ENCODE data around the gene ARRB2.
"Not testable (repeated sequence)": the region's sequence is repeated elsewhere in the genome, so short reads cannot be mapped to it uniquely, and the experiment has no call there.

ARRB2 gene

GRCh38 chr17:4709794-4710692, at the start of gene ARRB2:
Gene ARRB2 (plus strand): TSS chr17:4710632. CDS start chr17:4710722, 90 bp downstream.
- peak; percentile 96 for DNase-seq

DNA sequence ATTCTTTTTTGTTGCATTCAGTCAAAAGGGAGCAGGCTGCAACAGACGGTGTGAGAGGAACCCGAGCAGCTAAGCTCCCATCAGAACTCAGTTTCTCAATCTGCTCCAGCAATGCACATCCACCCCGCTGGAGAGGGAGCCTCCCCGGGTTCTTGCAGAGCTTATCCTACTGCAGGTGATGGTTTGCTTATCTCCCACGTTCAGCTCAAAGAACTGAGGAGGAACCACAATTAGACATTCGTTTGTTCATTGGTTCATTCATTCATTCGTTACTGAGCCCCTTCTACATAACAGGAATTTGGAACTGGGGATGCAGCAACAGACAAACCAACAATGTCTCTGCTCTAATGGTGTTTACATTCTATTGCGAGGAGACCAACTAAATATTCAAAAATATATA, 46.7 kb upstream of the ARRB2 start:
- DNase-seq, result no peak

GRCh38 chr17:4664230-4664629, 46.2 kb upstream of the ARRB2 start:
- no peak for DNase-seq

DNA sequence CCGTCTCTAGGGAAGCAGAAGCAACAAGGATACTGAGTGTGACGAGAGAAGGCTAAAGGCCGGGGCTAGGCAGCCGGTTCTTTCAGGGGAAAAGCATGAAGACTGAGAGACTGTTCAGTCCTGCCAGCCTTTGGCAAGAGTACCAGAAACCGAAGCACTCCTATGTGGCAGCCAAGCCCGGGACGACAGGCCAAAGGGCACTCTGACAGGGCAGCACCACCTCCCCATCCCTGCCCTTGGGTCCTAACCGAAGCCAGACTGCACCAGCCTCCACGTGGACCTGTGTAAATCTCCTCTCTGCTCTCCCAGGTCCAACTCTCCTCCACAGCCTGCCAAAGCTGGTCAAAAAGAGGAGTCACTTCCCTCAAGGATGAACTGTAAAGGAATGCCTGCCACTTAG, 45.4 kb upstream of the ARRB2 start:
- DNase-seq, result no peak

DNA sequence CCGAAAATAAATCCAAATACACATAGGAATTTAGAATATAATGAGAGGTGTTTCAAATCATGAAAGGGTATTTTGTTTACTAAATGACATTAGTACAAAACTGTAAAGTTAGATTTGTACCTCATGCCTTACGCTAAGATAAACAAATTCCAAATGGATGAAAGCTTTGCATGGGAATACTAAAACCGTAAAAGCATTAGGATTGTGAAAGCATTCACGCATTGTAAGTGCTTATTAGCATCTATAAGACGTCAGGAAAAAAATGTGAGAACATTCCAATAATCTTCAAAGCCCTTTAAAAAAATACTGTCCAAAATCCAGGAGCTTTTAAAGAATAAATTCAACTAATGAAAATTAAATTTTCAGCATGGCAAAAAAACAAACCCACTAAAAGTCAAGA, 44.1 kb upstream of the ARRB2 start:
- no peak for DNase-seq

DNA sequence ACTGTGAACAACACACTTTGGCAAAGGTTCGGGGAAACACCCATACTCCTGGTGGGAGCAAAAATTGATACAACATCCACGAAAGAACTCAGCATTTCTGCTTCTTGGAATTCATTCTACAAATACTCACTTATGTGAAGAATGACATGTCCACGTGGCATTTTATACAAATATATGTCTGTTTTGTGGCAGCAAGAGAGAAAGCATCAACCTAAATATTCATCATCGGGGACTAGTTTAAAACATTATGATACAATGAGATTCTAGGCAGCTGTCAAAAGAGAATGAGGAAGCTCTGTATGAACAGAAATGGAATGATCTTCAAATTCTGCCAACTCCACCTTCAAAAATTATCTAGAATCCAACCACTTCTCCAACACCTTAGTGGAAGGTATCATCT, 43.3 kb upstream of the ARRB2 start:
- DNase-seq, result no peak

- no peak for DNase-seq
These were observed 38.3 kb upstream of the ARRB2 start for GRCh38 chr17:4672055-4672630.

- DNase-seq, result no peak
These were observed 37.7 kb upstream of the ARRB2 start for GRCh38 chr17:4672751-4673150.

GRCh38 chr17:4673169-4673568, 37.3 kb upstream of the ARRB2 start:
- DNase-seq, result no peak

DNA sequence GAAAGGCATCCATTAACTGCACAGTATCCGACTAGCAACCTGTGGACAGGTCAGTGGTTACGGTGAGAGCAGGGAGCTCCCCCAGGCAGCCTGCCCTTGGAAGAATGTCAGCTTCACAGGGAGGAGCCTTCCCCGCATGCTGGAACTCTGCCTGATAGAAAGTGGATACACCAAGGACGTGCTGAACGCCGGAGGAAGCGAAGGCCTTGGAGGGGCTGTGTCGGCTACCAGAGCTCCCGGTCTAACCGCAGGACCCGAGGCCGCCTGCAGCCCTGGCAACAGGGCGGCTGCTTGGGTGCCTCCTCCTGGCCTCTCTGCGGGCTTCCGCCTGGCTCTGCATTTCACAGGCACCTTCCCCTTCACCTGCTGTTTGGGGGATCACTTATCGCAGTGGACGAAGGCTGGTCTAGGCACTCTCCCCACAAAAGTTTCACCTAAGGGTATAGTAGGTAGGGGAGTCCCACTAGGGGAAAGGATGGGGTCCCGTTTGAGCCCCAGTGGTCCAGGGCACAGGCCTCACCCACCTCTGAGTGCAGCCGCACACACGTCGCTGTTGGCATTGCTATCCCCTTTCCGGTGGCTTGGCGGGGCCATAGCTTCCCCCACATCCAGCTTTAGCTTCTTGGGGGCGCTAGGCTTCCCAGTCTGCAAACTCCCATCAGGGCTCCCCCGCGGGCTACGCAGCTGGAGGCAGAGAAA, 36.3 kb upstream of the ARRB2 start:
- no peak for DNase-seq

DNA sequence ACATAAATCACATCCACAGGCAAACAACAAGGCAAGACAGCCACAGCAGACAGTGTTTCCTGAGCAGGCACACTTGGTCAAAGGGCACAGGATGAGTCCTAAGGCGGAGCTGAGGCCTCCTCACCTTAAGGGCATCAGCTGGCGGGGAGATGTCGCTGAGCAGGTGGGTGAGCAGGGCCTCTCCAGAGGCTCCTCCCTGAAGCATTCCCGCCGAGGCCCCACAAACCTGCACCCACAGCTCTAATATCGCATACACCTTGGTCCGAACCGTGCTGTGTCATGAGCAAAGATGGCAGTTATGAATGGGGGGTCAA, 35.8 kb upstream of the ARRB2 start:
- DNase-seq, result no peak

GRCh38 chr17:4675791-4676190, 34.6 kb upstream of the ARRB2 start:
- DNase-seq, result no peak

DNA sequence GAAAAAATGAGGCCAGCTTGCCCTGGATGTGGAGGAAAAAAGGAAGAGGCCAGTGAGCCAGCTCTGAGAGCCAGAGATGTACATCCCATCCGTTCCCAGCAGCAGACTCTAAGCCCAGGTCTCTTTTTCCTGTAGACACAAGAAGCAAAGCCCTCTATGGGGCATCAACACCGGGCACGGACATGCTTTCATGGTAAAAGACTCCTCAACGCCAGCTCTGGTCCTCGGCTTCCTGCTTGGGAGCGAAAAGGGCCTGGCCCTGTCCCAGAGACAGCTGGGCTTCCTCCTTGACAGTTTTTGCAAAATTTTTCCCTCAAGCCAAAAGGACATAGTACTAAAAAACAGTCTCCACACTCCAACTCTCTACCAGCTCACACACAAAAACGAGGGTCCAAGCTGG, 33.6 kb upstream of the ARRB2 start:
- DNase-seq, result no peak

GRCh38 chr17:4678448-4679026, 31.9 kb upstream of the ARRB2 start:
- DNase-seq, result no peak

GRCh38 chr17:4679658-4680057, 30.8 kb upstream of the ARRB2 start:
- DNase-seq, result no peak

GRCh38 chr17:4683739-4684138, 26.7 kb upstream of the ARRB2 start:
- DNase-seq, result not testable (repeated sequence)

DNA sequence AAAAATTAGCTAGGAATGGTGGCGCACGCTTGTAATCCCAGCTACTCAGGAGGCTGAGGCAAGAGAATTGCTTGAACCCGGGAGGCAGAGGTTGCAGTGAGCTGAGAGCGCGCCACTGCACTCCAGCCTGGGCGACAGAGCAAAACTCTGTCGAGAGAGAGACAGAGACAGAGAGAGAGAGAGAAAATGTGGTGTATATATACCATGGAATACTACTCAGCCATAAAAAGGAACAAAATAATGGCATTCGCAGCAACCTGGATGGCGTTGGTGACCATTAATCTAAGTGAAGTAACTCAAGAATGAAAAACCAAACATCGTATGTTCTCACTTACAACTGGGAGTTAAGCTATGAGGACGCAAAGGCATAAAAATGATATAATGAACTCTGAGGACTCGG, 20.6 kb upstream of the ARRB2 start:
- not testable (repeated sequence) for DNase-seq

- no peak for DNase-seq
These were observed 19.7 kb upstream of the ARRB2 start for GRCh38 chr17:4690745-4691144.

GRCh38 chr17:4691686-4692085, 18.7 kb upstream of the ARRB2 start:
- no peak for DNase-seq

GRCh38 chr17:4693416-4693815, 17.0 kb upstream of the ARRB2 start:
- DNase-seq, result no peak

DNA sequence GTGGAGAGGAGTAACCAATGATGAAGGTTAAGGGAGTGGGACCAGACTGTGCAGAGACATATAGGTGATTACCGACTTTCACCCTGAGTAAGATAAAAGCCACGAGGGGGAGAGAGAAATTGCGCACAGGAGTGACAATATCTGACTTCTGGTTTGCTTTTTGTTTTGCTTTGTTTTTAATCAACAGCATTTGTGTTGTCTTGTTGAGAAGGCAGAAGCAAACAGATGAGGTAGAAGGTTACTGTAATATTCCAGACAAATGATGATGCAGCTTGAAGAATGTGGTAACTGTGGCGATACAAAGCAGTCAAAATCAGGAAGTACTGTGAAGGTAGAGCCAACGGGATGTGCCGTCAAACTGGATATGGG, 14.0 kb upstream of the ARRB2 start:
- DNase-seq, result no peak

GRCh38 chr17:4699401-4700056, 10.9 kb upstream of the ARRB2 start:
- not testable (repeated sequence) for DNase-seq

DNA sequence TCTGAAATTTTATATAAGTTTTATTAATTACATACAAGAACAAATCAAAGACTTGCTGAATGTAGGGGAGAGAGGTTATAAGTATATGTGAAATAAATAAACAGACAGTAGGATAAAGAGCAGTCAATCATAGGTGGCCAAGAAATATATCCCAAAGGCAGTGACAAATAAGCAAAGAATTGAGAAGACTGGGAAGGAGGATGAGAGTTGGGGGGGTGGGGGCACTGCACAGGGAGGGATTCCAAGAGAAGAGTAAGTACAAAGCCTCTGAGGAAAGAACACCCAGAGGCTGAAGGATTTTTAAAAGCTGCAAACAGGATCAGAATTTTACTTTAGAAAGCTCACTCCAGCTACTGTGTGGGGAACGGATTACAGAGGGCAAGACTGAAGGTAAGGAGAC, 9.3 kb upstream of the ARRB2 start:
- DNase-seq, result no peak
